COR-L47 (cell line): ENCODE data around the gene EPHA5.

Source experiments
- DNase-seq: peaks from one replicate; lab custom pipeline; 2025; lab: John Stamatoyannopoulos, UW

Gene EPHA5

DNA sequence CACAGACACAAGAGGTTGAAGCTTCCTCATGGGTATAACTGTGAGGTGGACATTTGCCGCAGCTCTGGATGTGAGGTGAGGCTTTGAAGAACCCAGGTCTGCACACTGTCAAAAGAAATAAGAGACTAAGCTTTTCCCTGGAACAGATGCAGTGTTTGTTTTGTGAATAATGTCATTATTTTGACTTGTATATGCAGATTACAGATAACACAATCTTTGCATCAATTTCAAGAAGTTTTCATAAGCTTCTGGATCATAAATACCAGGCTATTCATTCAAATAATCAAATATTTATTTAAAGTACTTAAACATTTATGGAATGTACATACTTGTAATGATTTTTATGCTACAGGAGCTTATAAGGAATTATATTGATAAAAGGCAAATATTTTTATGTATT lies 174.8 kb downstream of the EPHA5 start:
- no peak for DNase-seq

DNA sequence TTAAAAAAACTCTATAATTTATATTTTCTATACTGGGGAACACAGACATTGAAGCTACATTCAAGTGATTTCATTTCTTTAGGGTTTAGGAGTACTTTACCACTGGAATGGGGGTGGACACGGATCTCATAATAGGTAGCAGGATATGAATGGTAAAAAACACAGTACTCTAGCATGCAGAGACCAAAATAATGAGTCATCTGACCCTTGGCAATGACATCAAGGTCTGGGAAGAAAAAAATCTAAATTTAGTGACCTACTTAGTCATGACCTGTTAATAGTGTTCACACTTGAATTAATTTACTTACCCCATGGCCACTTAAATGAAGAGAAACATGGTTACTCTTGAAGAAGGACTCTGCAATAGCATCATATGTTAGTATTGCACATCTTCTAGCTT lies 187.9 kb downstream of the EPHA5 start:
- no peak for DNase-seq

DNA sequence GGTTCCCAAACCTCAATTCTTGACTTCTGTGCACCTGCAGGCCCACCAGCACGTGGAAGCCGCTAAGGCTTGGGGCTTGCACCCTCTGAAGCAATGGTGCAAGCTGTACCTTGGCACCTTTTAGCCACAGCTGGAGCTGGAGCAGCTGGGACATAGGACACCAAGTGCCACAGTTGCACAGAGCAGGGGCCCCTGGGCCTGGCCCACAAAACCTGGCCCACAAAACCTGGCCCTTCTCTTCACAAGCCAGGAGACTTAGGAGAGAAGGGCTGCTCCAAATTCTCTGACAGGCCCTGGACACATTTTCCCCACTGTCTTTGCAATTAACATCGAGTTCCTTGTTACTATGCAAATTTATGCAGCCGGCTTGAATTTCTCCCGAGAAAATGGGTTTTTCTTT lies 197.8 kb downstream of the EPHA5 start:
- no peak for DNase-seq

DNA sequence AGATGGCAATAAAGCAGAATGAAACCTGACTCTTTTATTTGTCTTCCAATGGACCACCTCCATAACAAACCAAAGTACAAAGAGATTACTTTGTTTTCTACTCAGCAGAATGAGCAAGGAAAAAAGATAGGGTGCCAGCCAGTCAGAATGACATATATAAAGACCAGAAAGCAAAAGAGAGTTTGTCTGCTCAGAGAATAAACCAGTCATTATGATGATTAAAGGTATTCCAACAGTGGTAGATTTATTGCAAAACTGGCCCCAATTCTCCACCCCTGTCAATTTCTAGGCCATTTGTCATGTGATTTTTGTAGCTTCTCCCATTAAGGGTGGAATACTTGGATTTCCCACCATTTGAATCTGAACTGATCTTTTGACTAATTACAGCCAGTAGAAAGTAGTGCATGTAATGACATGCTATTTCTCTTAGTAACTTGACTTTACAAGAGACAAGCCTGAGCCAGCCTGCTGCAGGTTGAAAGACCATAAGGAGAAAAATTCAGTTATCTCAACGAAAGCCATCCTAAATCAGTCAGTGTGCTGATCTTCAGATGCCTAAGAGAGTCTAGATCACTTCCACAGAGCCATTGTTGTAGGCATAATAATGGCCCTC lies 203.1 kb downstream of the EPHA5 start:
- DNase-seq: peak; percentile 6

DNA sequence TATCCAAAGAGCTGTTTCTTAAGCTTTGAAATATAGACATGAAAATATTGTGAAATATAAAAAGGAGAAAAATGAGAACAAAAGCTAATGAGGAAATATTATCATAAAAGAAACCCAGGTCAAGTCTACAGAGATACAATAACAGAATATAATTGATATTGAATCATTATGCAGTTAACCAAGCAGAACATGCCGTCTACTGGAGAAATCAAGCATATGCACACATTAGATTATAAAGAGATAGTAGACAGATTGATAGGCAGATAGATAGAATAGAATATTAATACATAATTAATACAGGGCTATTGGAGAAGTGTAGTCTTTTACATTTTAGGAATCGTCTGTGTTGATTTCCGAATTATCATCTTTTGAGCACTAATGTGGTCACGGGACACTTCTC lies 208.5 kb downstream of the EPHA5 start:
- no peak for DNase-seq

DNA sequence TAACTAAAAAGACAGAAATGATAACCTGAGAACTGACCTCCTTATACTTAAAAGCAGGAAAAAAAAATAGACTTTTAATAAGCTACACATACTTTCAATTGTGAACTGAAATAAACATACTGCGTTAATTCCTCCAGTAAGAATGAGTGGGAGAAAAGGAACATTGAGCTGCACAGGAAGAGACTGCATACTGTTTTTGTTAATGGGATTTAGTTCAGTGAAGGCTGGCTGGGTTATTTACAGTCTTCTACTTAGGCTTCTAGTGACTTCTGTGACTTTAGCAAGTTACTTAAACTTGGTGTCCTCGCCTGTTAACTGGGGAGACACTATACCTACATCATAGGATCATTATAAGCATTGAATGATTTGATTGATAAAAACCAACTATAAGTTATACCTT lies 213.3 kb downstream of the EPHA5 start:
- no peak for DNase-seq

DNA sequence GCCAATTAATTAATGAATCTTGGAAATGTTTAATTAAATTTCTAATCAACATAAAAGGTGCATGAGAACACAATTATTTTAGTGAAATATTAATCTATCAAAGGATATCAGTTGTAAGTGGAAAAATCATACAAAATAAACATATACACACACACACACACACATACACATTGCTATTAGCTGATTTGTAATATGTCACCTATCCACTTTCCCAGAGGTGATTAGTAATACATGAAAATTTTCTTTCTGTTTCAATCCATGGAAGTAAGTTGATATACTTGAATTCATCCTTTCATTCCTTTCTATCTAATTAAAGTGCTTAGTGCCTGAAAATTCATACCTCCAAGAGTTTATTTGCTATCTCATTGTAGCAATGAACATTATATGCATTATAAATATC lies 213.7 kb downstream of the EPHA5 start:
- DNase-seq: no peak

DNA sequence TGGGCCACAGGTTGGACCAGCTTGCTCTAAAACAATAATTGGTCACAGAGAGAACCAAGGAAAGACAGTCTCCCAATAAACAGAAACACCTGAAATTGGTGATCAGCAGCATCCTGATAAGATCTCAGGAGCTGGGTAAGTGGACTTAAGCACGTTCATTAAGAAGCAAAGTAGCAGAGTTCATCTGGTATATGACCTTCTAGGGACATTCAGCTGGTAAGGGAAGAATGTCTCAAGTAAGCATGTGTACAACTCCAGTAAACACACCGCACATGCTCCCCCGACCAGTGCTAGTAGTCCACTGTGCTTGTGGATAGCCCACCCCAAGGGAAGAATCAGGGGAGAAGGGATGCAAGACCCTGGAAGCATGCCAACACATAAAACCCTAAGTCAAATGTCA lies 216.9 kb downstream of the EPHA5 start:
- DNase-seq: no peak

DNA sequence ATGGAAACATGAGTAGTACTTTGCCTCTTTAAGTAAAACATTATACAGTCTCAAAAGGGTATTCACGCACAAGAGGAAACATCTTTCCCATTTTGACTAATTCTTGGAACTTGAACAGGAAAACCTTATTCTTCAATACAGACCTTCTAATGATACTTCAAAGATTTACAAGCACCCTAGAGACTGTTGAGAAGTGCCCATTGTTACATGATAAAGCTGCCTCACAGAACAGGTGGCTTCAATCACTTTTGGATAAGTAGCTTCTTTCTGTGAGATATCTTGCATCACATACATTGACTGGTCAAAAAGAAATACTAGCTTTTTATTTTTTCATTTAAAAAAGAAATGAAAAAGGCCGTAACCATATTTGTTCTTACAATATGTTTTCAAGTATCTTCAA lies 219.4 kb downstream of the EPHA5 start:
- DNase-seq: no peak

DNA sequence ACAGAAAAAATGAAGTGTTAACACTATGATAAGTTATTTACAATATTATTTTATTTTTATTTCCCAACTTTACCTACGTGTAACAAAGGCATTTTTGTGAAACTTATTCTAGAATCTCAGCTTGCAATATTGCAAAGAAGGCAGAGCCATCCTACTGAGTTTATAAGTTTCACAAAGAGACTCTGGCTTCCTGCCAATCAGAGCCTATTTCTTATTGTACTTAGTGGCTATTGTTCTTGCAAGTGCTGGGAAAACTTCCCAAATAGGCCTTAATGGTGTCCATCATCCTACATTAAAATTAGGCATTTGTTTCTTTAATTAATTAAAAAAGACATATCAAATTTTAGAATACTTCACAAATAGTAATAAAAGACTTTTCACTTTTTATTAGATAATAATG lies 233.2 kb downstream of the EPHA5 start:
- peak; percentile 55 for DNase-seq

DNA sequence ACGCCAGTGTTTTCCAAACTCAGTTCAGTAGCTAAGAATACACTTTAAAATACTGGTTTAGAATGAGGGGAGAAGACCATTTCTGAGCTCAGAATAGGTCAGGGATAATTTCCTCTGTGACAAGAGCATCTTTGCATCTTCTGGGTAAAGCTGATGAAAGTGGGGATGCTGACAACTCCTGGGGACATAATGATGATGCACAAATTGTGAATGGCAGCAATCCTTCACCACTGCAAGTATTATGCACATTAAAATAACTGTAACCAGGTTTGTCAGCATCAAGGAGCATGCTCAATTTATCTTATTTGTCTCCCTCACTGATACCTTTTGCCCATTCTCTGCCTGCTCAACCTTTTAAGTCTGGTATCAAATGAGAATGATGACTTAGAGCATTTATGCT lies 248.2 kb downstream of the EPHA5 start:
- no peak for DNase-seq

DNA sequence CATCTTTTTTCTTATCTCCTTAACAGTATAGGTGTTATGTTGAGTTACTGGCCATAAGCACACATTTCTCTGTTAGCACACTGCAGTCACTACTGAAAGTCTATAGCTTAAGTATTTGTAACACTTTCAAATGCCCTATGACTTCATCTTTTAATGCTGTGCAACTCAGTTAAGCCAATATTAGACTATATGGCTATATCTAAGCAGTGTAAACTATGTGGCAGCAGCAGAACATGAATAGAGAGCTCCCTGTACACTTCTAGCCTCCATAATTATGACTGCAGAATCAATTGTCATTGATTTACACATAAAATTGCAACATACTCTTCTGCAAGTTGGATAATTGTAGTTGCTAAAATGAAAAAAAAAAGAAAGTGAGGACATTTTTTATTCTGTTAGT lies 250.3 kb downstream of the EPHA5 start:
- DNase-seq: no peak

DNA sequence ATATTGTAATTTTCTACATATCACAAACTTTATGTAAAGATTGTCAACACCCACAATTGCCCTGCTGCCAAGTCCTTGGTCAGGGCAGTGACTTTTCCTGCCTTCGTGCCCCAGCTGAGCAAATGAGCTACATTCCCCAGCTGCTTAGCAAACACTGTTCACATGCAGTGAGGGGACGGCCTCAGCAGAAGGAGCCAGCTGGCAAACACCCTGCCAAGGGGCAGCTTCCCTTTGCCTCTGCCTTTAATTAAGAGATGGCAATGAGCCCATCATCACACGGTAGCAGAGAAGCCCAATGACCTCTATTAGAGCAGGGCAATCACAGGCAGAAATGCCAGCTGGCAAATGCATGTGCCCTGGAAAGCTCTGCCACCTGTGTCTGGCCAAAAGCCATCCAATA lies 253.4 kb downstream of the EPHA5 start:
- DNase-seq: peak; percentile 89

DNA sequence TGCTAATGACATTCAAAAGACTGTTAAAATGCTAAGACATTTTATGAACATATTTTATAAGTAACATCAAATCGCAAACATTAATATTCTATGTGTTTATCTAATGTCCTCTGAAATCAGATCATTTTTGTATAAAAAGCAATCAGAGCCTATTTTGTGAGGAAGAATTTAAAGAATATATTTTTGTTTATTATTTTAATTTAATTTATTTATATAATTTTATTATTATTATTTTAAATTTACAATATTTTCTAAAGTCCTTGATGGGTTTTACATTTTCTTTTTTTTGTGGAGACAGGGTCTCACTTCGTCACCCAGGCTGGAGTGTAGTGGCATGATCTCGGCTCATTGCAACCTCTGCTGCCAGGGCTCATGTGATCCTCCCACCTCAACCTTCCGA lies 262.8 kb downstream of the EPHA5 start:
- DNase-seq: no peak

DNA sequence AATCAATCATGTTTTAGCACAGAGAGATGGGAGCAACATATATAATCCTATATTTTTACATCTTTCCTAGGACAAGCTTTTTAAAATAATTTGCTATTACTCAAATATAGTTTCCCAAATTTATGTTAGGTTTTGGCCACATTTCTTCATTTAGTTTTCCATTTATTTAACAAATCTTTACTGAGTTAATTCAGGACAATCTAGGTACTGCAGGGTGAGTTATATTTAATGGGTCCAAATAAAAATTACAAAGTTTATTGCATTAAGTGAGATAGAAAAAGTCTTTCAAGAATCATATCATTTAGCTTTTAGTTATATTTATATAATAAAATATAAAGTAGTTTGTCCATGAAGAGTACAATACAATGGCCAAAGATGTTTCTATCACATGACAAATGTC lies 269.2 kb downstream of the EPHA5 start:
- no peak for DNase-seq

DNA sequence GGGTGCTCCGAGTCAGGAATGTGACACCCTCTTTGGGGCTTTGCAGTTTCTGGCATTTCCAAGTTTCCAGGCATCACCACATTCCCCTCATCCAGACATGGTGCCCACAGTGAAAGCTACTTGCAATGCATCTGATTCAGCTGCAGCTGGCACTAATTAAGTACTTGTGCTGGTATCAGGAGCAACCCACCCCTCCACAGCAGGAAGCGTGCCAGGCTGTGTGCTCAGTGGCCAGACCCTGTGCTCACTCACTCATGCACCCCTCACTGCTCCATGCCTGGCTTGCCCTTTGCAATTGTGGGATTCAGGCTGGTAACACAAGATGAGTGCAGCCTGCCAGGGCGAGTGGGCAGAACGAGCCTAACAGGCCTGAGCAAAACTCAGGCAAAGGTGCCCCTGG lies 271.2 kb downstream of the EPHA5 start:
- no peak for DNase-seq

DNA sequence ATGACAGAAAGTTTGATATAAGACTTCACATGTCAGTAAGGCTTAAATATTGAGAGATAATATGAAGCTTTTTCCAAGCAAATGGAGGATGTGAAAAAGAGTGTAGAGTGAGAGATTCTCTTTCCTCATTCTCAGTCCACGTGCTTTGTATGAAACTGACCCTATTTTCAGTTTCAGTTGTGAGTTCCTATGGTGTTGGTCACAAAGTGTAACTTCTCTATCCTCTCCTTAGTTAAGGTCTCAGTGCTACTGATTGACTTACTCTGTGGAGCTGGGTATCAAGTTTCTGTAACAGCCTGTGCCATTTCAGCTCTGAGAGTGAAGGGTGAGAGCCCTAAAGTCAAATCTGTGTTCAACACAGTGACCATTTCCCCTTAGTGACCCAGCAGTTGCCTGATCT lies 277.2 kb downstream of the EPHA5 start:
- DNase-seq: no peak

DNA sequence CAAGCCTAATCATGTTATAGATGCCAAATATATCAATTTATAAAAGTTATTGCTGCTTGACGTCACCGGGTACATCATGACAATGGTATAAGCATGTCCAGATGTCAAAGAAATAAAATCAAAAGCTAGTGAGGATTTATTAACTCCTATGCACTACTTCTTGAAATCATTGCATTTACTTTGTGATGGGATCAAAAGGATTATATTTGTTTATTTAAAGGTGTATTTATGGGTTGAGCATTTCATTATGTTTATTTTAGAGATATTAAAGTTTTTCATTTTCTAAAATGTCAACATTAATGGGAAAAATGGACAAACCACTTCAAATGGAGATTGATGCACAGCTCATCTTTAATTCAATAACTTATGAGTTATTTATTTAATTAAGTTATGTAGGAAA lies 277.8 kb downstream of the EPHA5 start:
- DNase-seq: no peak

DNA sequence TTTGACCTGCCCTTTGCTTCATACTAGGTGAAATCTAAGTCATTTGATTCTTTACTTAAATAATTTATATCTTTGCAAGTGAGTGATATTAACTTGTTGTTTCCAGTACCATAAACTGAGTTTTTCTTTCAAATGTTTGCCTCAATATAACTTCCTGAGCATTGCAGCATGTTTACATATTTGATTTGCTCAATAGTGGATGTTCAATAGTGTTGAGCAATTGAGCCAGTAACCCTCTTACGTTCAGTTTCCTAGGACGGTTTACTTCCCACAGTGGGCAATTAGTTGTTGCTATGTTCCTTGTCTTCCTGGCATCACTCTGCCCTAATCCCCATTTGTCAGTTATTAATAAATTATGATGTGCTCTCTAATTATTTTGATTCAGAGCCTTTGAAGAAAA lies 278.5 kb downstream of the EPHA5 start:
- DNase-seq: peak; percentile 1

DNA sequence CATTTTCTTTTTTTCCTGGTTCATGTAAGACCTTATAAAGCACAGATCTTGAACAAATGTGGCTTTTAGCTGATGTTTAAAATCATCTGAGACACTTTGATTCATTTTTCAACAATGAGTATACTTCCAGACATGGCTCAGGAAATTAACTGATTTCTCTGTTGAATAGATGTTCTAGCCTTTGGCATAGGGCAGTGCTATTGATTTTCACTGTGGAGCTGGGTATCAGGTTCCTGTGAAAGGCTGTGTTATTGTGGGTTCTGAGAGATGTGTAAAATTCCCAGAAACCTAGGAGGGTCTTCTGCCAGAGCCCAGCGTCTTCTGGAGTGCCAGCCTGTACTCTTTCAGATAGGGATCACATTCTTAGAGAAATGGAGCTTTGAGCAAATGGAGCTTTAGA lies 278.9 kb downstream of the EPHA5 start:
- DNase-seq: no peak

DNA sequence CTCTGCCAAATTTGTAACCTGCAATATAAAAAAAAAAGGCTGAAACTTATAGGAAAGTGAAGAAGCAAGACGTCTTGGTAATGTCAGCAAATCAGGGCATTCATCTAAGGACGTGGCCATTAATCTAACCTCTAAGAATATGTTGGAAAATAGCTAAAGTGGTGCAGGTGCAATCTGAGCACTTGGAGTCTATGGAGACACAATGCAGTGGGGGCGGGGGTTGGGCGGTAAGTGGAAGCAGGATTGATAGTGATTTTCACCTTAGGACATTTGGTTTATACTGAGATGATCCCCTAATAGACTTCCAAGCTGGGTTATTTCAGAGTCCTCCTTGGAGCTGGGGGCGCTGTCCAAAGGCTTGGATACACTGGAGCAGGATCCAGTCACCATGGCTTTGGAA lies 283.4 kb downstream of the EPHA5 start:
- DNase-seq: no peak

DNA sequence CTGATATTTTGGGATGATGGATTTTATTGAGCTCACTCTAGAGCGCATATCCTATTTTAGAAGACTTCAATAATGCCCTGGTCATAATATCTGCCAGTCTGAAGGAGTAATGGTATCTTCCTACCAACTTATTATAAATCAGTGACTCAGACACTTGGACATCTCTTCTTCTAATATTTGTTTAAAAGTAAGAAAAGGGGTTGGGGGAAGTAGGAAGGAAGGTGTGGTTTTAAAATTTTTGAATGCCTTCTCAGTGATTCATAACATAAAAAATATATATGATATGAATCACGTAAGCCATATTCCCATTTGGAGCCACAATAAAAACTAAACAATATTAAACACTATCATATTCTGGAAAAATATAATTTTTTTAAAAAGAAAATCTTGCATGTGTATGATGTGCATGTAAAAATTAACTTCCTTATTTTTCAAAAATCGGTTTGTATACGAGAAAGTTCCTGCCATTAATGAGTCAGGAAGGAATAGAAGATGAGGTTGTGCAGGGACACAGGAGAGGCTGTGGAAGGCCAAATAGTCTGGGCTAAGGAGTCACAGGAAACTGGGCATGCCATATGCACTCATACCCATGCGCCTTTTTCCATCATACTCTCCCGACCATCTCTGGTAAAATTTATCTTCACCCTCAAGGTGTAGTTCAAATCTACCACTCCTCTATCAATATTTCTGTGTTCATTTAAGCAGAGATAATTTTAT lies 286.5 kb downstream of the EPHA5 start:
- no peak for DNase-seq

DNA sequence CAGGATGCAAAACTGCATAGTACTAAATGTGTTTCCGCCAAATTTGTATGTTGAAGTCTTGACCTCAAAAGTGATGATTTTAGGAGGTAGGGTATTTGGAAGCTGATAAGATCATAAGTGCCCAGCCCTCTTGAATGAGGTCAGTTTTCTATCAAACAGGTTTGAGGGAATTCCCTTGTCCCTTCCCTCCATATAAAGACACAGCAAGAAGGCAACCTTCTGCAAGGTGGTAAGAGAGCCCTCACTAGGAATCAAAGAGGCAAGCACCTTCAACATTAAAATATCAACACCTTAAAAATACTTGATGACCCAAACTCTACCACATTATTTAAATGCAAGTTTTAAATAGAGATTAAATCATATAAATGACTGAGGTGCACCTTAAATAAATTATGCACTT lies 288.6 kb downstream of the EPHA5 start:
- no peak for DNase-seq

DNA sequence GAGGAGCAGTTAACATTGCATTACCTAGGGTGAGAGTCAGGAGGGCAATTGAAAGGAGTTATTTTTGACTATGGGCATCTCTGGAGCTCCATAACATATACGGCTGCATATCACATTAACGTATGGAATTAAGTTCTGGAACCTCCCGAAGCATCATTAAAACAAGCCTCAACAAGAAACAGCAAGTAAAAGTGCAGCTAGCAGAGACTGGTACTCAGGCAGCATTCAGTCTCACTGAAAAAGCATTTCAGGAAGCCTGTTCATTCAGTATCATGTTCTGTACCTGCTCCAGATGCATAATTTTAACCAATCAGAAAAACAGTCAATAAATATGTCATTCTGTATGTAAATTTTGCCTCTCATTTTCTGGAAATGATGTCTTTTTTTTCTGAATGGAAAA lies 299.6 kb downstream of the EPHA5 start:
- no peak for DNase-seq
